ENCODE measurements around the gene PTMA.

DNA sequence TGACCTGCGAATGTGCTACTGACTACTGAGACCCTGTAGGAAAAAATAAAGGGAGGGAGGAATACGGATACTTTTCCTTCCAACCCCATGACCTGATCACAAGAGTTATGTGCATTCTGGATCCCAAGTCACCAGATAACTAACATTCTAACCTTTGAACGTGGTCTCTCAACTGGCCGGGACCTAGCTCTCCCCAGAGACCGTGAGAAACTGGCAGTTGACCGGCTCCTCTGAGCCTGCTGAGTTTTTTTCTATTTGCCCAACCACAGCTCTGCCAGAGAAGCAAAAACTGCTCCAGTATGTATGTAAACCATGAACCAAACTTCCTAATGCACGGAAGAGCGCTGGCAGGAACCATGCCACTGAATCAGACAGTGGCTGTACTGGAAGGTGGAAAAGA lies 47.5 kb upstream of the PTMA start:
- TF ChIP-seq, protein P1, sequence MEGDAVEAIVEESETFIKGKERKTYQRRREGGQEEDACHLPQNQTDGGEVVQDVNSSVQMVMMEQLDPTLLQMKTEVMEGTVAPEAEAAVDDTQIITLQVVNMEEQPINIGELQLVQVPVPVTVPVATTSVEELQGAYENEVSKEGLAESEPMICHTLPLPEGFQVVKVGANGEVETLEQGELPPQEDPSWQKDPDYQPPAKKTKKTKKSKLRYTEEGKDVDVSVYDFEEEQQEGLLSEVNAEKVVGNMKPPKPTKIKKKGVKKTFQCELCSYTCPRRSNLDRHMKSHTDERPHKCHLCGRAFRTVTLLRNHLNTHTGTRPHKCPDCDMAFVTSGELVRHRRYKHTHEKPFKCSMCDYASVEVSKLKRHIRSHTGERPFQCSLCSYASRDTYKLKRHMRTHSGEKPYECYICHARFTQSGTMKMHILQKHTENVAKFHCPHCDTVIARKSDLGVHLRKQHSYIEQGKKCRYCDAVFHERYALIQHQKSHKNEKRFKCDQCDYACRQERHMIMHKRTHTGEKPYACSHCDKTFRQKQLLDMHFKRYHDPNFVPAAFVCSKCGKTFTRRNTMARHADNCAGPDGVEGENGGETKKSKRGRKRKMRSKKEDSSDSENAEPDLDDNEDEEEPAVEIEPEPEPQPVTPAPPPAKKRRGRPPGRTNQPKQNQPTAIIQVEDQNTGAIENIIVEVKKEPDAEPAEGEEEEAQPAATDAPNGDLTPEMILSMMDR (IDR thresholded peaks at IDR 0.05) = no peak
- TF ChIP-seq POLR2AphosphoS5 (IDR thresholded peaks at IDR 0.05) (no peak), EP300 (IDR thresholded peaks at IDR 0.05) (no peak), POLR2A (IDR thresholded peaks at IDR 0.05) (no peak)

All from upper lobe of left lung (tissue), 4 donors.